GM19395 (cell line): Measurements from ENCODE around the gene KCNH5.
"Not testable (repeated sequence)": the region's sequence is repeated elsewhere in the genome, so short reads cannot be mapped to it uniquely, and the experiment has no call there.

Source experiments
- ATAC-seq: cut with Tn5 transposase; IDR thresholded peaks from one replicate; pipeline ENCODE4 v1.9.1; 2021; ENCODE audit warnings: mild to moderate bottlenecking, moderate library complexity; ENCODE audit not compliant: unreplicated experiment

Gene KCNH5

DNA sequence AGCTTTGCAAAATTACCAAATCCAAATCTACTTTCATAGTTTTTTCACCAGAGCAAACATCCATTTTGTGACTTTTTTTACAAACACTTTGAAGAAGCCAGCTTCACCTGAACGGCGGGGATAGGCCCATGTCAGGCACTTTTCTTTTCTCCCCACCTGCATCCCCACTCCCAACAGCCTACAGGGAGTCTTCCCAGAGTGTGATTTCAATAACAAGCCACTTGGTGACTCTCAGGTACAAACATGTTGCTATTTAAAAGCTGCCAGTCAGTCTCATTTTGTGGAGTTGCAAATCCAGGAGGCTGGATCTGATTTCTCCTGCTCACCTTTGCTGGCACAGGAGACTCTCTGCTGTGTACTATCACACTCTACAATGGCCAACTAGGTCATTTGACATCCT, 285.5 kb downstream of the KCNH5 start:
- ATAC-seq, result no peak

- not testable (repeated sequence) for ATAC-seq
Observed at GRCh38 chr14:62746881-62747280, 298.4 kb downstream of the KCNH5 start.

DNA sequence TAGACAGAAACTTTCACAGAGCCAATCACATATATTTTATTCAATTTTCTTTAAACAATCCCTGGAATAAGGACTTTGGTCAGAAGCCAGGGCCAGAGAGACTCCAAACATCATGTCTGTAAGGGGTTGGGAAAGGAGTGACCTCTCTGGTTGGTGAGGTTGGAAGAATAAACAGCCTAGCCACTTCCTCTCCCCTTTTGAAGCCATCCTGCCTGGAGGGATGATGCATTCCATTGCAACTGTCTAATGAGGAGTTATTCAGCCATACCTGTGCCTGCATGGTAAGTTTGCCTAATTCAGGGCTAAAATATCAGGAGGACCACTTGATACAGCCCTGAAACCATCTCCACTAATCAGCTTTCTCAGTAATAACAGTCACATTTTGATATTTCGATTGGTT, 299.8 kb downstream of the KCNH5 start:
- ATAC-seq, result no peak

DNA sequence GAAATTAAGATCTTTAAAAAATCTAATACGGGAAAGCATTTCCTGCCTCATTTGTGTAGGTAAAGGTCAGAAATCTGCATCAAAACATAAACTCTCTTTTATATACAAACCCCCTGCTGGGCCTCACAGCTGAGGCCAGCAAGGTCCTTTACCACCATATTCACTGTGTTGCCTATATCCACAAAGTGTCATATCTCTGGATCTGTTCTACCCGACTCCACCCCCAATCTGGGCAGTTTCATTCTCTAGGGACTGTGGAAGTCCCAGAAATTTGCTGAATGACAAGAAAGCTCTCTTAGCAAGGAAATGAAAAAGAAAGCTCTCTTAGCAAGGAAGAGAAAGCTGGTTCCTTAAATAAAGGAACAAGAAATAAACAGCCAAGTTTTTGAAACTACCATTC, 301.7 kb downstream of the KCNH5 start:
- no peak for ATAC-seq

DNA sequence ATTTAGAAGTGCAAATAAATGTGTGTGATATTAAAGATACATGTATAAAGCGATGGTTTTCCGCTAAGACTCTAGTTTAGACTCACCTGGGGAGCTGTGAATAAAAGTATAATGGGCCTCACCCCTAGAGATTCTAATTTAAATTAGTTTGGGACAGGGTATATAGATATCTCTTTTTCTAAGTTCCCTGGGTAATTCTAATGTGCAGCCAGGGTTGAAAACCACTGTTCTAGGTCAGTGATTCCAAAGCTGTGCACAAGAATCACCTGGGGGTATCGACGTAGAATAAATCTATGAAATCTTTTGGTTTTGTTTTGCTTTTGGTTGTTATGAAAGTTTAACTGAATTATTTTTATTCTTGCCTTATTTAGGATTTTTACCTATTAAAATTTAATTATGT, 302.1 kb downstream of the KCNH5 start:
- ATAC-seq, result no peak

- no peak for ATAC-seq
Observed at GRCh38 chr14:62739647-62740046, 305.6 kb downstream of the KCNH5 start.

GRCh38 chr14:62736048-62737043, 308.9 kb downstream of the KCNH5 start:
- no peak for ATAC-seq

GRCh38 chr14:62734831-62735230, 310.4 kb downstream of the KCNH5 start:
- ATAC-seq, result no peak

DNA sequence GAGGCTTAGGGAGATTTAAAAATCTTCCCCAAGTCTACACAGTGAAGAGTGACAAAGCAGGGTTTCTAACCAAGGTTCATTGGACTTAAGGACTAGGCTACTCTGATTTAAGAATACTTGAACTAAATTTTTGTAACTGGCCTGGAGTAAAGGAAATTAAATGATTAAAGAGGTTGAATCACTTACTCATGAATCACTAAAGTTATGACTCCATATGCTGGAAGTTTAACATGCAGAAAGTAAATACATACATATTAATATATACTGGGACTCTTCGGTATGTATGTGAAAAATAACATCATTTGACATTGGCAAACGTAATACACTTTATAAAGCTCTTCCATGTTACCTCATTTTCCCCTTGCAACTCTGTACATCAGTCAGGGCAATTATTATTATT, 322.9 kb downstream of the KCNH5 start:
- no peak for ATAC-seq

DNA sequence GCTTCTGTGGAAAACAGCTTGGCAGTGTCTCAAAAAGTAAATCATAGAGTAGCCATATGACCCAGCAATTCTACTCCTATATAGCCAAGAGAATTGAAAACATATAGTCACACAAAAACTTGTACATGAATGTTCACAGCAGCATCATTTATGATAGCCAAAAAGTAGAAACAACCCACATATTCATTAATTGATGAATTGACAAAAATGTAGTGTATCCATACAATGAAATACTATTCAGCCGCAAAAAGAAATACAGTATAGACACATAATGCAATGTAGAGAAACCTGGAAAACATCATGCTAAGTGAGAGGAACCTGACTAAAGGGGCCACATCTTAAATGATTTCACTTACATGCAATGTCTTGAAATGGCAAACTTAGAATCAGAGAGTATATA, 326.6 kb downstream of the KCNH5 start:
- ATAC-seq, result no peak

DNA sequence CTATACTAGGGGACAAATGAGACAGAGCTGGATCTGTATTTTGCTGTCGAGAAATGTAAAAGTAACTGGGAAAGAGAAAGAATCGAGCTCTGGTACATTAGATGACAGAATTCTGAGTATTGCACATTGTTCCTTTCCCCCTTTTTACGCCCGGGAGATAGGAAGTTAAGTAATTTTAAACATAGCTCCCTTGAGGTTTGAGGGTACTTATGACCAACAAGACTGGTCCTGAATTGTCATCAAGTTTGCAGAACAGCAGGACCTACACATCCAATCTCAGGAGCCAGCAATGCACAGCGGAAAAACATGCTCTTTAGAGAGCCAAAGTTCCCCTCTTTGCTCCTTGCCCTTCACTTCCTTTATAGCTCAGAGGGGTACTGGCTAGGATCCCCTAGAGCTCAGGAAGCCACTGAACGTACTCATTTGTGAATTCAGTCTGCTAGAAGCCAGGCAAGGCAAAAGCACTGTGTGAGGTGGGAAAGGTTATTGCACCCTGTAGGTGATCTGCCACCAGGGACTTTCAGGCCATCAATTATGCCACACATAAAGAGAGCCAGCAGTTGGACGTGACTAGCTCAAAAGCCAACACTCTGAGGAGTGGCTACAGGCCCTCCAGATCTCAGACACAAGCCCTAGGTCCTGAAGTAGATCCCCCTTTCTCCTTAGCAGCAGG, 333.8 kb downstream of the KCNH5 start:
- no peak for ATAC-seq

- ATAC-seq, result no peak
Observed at GRCh38 chr14:62710811-62711210, 334.4 kb downstream of the KCNH5 start.

- no peak for ATAC-seq
Observed at GRCh38 chr14:62709773-62710172, 335.5 kb downstream of the KCNH5 start.

DNA sequence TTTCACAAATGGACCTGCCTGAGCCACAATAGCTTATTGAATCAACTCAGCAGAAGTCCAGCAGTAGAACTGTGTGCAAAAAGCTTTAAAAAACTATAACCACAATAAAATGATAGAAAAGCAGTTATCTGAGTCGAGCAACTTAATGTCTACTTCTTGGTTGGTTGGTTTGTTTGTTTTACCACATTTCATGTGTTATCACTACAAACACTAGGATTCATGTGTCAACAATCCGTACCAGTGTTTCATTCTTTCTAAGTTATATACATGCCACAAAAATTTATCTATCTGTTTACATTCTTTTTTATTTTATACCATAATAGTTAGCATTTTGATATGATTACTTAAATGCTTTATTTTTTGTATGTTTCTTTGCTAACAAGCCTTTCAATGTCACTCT, 339.0 kb downstream of the KCNH5 start:
- ATAC-seq, result no peak

- ATAC-seq, result no peak
Observed at GRCh38 chr14:62697461-62697860, 347.8 kb downstream of the KCNH5 start.

DNA sequence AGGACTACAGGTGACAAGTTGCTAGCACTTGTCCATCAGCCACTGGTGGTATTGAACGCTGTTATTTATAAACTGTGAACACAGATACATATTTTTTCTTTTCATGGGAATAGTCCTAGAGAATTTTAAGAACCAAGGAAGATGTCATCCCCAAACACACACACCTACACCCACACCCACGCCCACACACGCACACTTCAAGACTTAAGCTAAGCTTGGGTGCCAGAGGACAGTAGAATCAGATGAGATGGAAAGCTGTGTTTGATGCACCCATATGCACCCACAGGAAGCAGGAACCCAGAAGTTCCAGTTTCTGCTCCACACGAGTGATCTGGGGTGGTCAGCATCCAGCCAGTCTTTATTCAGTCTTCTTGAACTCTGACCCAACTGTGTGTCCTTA, 348.3 kb downstream of the KCNH5 start:
- ATAC-seq, result no peak

DNA sequence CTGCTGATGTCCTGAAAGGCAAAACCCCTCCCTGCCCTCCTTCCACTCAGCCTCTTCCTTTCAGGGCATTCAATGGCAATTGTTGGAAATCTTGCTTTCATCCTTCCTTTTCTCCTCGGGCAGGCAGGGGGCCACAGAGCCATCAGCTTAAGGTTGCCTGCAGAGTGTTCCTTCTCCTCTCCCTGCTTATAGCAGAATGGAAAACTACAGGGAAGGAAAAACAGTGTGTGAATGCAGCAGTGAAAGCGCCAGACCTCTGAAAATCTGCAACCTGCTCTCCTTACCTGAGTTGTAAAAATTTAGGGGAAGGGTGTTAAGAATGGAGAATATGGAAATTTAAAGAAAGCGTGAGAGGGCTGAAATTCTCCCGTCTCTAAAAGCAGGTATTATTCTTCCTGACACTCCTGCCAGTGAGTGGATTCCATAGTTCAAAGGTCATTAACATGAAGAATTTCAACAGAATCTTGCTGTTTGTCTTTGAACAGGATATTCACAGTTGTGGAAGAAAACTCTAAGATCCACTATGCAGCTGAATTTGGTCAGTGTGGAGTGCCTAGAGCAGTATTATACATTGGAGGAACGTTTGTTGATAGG, 348.8 kb downstream of the KCNH5 start:
- no peak for ATAC-seq

DNA sequence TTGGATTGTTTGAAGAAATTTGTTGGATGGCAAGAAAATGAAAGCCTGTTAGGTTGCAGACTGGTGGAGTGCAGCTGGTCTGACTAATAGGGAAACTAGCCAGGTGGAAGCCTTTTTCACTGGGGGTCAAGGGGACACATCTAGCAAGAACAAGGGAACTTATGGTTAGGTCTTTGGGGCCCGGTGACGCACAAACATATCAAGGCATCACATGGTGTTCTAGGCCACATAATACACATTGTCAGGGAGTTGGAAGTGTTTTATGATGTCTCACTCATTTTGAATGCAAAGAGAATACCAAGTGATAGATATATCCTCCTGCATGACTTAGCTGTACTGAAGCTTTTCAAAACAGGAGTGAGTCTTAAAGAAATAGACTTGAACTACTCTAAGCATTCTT, 351.2 kb downstream of the KCNH5 start:
- ATAC-seq, result no peak

DNA sequence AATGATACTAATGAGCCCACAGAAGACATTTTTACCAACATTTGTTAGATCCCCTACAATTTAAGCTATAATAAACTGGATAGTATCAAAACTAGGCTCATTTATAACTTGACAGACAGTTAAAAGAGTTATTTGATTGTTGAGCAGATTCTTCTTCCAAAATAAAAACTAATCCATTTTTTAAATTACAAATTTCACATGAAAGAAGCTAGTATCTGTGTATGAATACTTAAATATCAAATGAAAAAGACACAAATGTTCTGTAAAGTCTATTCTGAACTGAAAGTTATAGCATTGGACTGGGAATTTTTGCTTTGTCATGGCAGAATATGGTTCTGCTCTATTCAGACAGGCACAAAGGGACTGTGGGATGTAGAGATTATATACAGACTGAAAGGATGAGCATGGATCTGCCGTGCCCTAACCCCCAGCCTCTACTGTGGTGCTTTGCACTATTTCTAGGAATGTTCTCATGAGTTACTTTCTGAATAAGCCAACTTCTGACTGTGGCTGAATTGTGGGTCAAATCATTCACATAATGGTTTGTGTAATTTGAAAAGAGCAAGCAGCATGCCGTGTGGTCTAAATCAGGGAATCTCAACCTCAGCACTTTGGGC, 352.7 kb downstream of the KCNH5 start:
- ATAC-seq, result no peak

DNA sequence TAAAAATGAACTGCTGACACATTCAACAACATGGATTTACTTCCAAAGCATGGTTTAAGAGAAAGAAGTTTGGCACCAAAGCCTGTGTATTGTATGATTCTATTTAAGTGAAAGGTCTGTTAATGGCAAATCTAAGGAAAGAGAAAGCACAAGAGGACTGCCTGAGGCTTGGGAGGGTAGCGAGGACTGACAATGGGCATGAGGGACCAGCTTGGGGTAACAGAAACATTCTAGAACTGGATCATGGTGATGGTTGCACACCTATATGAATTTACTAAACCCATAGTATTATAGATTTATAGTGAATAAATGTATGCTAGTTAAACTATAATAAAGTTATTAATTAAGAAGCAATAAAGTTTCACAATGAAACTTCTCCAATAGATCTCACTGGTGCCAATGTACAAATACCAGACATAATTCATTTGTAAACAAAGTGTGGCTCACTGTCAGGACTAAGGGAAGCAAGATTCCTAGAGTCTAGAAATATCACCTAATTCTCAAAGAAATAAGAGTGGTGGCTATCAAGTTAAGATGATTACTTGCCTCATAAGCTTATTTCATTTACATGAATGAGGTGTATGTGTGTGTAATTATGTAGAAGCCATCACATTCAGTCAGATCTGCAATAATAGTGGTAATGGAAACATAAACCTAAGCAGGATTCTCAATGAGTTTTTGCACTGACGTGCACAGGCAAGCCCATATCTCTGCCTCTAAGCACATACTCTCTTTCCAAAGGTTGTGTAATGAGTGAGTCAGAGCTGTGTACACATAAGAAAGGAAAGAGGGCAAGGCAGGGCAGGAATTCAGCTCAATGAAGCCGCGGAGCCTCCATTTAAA, 353.4 kb downstream of the KCNH5 start:
- ATAC-seq, result no peak
